Gastrocnemius medialis (tissue), 4 donors: ENCODE measurements around the gene PRMT7. TPM values are rescaled to one million over a fixed set of nuclear protein-coding genes. Genes with fewer than 3 reads are reported as not detected.

Experiments
- ATAC-seq, 2 donors: fragments of 150-250 bp; one replicate each; pipeline ENCODE4 v1.9.1; 2016
- DNase-seq, 2 donors: peaks; one replicate each; pipeline ENCODE4 v3.0.0-alpha.2; 2019
- H3K27ac ChIP-seq, 4 donors: fragments of 200-600 bp; sonication (generic); 1 replicate in 1 of 4; 2 replicates in 3 of 4; pipeline ENCODE4 v1.5.1; 2016 to 2018; ENCODE audit warnings: mild to moderate bottlenecking in 2 of 4, moderate library complexity in 1 of 4
- H3K27me3 ChIP-seq, 3 donors: fragments of 200-600 bp; sonication (generic) in 2 of 3; 1 replicate in 1 of 3; 2 replicates in 2 of 3; pipeline versions ENCODE4 v1.5.1 to v1.6.0; 2016 to 2019; ENCODE audit warnings: mild to moderate bottlenecking in 1 of 3, moderate library complexity in 1 of 3
- H3K36me3 ChIP-seq, 2 donors: fragments of 200-600 bp; sonication (generic) in 1 of 2; one replicate each; pipeline ENCODE4 v1.5.1; 2017 to 2018
- H3K4me1 ChIP-seq, 2 donors: fragments of 200-600 bp; sonication (generic) in 1 of 2; one replicate each; pipeline ENCODE4 v1.5.1; 2016 to 2017; ENCODE audit warnings: mild to moderate bottlenecking in 2 of 2
- H3K4me3 ChIP-seq, 4 donors: fragments of 200-600 bp; sonication (generic) in 3 of 4; 1 replicate in 1 of 4; 2 replicates in 3 of 4; pipeline ENCODE4 v1.5.1; 2016 to 2019; ENCODE audit warnings: mild to moderate bottlenecking in 2 of 4
- H3K9me3 ChIP-seq, 3 donors: fragments of 200-600 bp; sonication (generic) in 2 of 3; 1 replicate in 1 of 3; 2 replicates in 2 of 3; pipeline ENCODE4 v1.5.1; 2016 to 2019
- CTCF ChIP-seq, 5 experiments: fragments of 450-650 bp in 3 of 5; fragments of 200-600 bp in 2 of 5; sonication (generic) in 2 of 5; IDR thresholded peaks in 4 of 5; conservative IDR thresholded peaks in 1 of 5; 1 replicate in 4 of 5; 2 replicates in 1 of 5; pipeline ENCODE4 v1.5.1; 2016 to 2019; ENCODE audit warnings: antibody characterized with exemption in 5 of 5, mild to moderate bottlenecking in 3 of 5, moderate library complexity in 3 of 5
- POLR2A ChIP-seq, 2 donors: fragments of 450-650 bp; IDR thresholded peaks; one replicate each; pipeline ENCODE4 v1.6.1; 2017; ENCODE audit warnings: antibody characterized with exemption in 2 of 2, mild to moderate bottlenecking in 2 of 2, moderate library complexity in 2 of 2
- in situ Hi-C, 4 donors: fragments of 200-750 bp; cut with MboI; loops; one replicate each; pipeline versions ENCODE4 v1.15.0 to v1.8.0; 2017; ENCODE audit warnings: low sequenced_read_pairs in 4 of 4
- intact Hi-C: fragments of 100-400 bp; cut with DNase I; formaldehyde crosslinking; loops from one replicate; pipeline ENCODE4 v1.15.1; 2023; ENCODE audit warnings: low total_unique reads
- total RNA-seq, 4 donors: library from RNA; depleted of rRNA; stranded (reverse); fragments of >200 nt; gene quantifications; one replicate each; pipeline versions ENCODE4 v1.1.0 to v1.2.3, GENCODE V29; 2016

The PRMT7 gene
- total RNA-seq, 4 donors from 2014 or later, result 22.2 to 41.0 (median 32.8) TPM

DNA sequence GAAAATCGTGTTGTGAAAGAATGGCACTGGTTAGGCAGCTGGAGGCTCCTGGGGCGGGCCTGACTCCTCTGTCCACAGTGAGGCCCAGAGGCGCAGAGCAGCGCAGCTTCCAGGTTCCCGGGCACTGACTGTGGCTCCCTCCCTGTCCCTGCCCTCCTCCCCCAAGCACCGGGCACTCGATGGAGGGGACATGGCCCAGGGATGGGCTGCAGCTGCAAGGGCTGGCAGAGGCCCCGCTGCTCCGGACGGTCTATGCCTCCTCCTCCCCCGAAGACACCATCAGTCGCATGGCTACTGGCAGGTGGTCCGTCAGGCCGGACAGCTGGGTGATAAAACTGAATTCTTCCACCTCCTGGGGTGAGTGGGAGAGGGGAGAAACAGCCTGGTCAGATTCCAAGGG, 50.1 kb downstream of the PRMT7 start:
- ATAC-seq (no peak), DNase-seq (no peak)
- intact Hi-C loops (no loop called here), in situ Hi-C loops (no loop called here)
- H3K27ac ChIP-seq, result no peak overlapping the region
- peaks cover 0 to 35% of the 10 kb centered on the region in 2 donors for H3K36me3 ChIP-seq
- no peaks in the 10 kb centered on the region for H3K4me1 ChIP-seq
- TF ChIP-seq CTCF (IDR thresholded peaks at IDR 0.05 in 4 of 5, conservative IDR thresholded peaks at IDR 0.05 in 1 of 5) (no peak), POLR2A (IDR thresholded peaks at IDR 0.05) (no peak)
- no peaks in the 10 kb centered on the region for H3K27me3 ChIP-seq
- no peak overlapping the region for H3K4me3 ChIP-seq
- H3K9me3 ChIP-seq, result no peaks in the 10 kb centered on the region

DNA sequence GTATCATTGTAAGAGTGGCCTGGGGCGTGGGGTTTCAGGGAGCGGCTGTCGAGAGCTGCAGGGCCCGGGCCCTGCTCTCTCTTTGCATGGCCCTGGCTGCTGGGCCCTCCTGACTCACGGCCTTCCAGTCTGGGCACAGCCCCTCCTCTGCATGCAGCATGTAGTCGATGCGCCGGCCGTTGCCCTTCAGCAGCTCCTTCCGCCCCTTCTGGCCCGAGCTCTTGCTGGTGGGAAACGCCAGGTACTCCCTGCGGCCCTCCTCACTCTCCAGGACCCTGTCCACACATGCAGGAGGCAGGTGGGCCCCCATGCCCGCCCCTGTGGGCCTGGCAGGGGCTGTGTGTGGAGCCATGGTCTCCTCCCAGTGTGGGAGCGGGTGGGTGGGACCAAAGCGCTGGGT, 50.7 kb downstream of the PRMT7 start:
- Histone ChIP-seq H3K27me3 (peaks cover 0 to 3% (median 0%) of the 10 kb centered on the region in 3 donors), H3K4me1 (no peaks in the 10 kb centered on the region), H3K9me3 (no peaks in the 10 kb centered on the region), H3K27ac (no peak overlapping the region), H3K4me3 (no peak overlapping the region), H3K36me3 (peaks cover 0 to 30% of the 10 kb centered on the region in 2 donors)
- ATAC-seq, result no peak
- in situ Hi-C loops (no loop called here), intact Hi-C loops (no loop called here)
- no peak for DNase-seq
- TF ChIP-seq CTCF (IDR thresholded peaks at IDR 0.05 in 4 of 5, conservative IDR thresholded peaks at IDR 0.05 in 1 of 5), result no peak
- TF ChIP-seq POLR2A (IDR thresholded peaks at IDR 0.05), result no peak

GRCh38 chr16:68362262-68362913, 51.6 kb downstream of the PRMT7 start:
- intact Hi-C loops, result no loop called here
- Histone ChIP-seq H3K27me3 (peaks cover 0 to 3% (median 0%) of the 10 kb centered on the region in 3 donors), H3K4me1 (no peaks in the 10 kb centered on the region), H3K36me3 (peaks cover 0 to 21% of the 10 kb centered on the region in 2 donors), H3K4me3 (no peak overlapping the region), H3K9me3 (no peaks in the 10 kb centered on the region), H3K27ac (no peak overlapping the region)
- in situ Hi-C loops, result no loop called here
- DNase-seq (no peak), ATAC-seq (no peak)
- TF ChIP-seq POLR2A (IDR thresholded peaks at IDR 0.05) (no peak), CTCF (IDR thresholded peaks at IDR 0.05 in 4 of 5, conservative IDR thresholded peaks at IDR 0.05 in 1 of 5) (no peak)

- Histone ChIP-seq H3K4me1 (no peaks in the 10 kb centered on the region), H3K27ac (no peak overlapping the region), H3K9me3 (no peaks in the 10 kb centered on the region), H3K27me3 (peaks cover 0 to 3% (median 0%) of the 10 kb centered on the region in 3 donors), H3K36me3 (peaks cover 0 to 14% of the 10 kb centered on the region in 2 donors), H3K4me3 (no peak overlapping the region)
- no peak for DNase-seq
- intact Hi-C loops, result no loop called here
- in situ Hi-C loops, result no loop called here
- ATAC-seq, result no peak
- no peak for TF ChIP-seq CTCF (IDR thresholded peaks at IDR 0.05 in 4 of 5, conservative IDR thresholded peaks at IDR 0.05 in 1 of 5)
- no peak for TF ChIP-seq POLR2A (IDR thresholded peaks at IDR 0.05)
Measured at GRCh38 chr16:68362947-68363657, 52.3 kb downstream of the PRMT7 start.
